ENCODE results near the gene RASAL3. TPM values are rescaled to one million over a fixed set of nuclear protein-coding genes. Genes with fewer than 3 reads are reported as not detected.

The RASAL3 gene
- total and polyA plus RNA-seq, 8 donors = 2.0 to 27.1 (median 2.7) TPM

DNA sequence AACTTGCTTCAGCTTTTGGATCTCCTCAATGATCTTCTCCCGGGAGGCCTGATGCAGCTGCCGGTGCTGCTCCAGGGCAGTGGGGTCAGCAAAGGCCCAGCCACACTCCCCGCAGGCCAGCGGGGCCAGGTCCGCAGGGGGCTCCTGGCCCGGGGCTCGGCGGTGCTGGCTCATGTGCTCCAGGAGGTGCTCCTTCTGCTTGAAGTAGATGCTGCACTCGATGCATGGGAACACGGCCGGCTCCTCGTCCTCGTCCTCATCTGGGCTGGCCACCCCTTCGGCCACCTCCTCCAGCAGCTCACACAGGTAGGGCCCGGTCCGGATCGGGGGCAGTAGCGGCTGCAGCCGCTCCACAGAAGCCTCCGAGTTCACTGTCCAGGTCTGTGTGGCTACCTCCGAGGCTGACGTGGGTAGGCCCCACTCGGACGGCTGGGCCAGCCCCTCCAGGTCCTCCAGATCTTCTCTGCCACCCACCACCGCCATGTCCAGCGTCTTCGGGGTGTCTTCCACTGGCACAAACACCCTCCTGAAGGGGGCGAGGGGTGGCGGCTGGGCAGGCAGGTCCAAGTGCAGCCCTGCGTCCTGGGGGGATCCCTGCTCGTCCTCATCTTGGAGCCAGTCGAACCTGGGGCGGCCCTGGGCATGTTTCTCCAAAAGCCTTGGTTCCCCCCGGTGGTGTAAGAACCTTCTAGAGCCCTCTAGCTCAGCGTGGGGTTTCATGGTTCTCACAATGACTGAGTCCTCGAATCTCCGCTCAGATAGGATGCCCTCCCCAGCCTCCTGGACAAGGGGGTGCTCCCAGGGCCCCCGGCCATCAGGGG is 24.3 kb downstream of the RASAL3 start:
- H3K4me3 ChIP-seq = no peak overlapping the region
- H3K27me3 ChIP-seq = no peaks in the 10 kb centered on the region
- H3K9me3 ChIP-seq = no peaks in the 10 kb centered on the region
- no peak overlapping the region for H3K27ac ChIP-seq
- H3K36me3 ChIP-seq = peaks cover 0 to 24% of the 10 kb centered on the region in 2 donors
- no peaks in the 10 kb centered on the region for H3K4me1 ChIP-seq
- TF ChIP-seq, protein P1, sequence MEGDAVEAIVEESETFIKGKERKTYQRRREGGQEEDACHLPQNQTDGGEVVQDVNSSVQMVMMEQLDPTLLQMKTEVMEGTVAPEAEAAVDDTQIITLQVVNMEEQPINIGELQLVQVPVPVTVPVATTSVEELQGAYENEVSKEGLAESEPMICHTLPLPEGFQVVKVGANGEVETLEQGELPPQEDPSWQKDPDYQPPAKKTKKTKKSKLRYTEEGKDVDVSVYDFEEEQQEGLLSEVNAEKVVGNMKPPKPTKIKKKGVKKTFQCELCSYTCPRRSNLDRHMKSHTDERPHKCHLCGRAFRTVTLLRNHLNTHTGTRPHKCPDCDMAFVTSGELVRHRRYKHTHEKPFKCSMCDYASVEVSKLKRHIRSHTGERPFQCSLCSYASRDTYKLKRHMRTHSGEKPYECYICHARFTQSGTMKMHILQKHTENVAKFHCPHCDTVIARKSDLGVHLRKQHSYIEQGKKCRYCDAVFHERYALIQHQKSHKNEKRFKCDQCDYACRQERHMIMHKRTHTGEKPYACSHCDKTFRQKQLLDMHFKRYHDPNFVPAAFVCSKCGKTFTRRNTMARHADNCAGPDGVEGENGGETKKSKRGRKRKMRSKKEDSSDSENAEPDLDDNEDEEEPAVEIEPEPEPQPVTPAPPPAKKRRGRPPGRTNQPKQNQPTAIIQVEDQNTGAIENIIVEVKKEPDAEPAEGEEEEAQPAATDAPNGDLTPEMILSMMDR (IDR thresholded peaks at IDR 0.05) = no peak
- intact Hi-C loops (cut with DNase I) = no loop called here
- DNase-seq (peak in 1 of 4 donors; percentile 70), ATAC-seq (no peak)

- Histone ChIP-seq H3K27ac (no peak overlapping the region), H3K4me1 (no peaks in the 10 kb centered on the region), H3K4me3 (no peak overlapping the region), H3K9me3 (no peaks in the 10 kb centered on the region), H3K36me3 (peaks cover 0 to 24% of the 10 kb centered on the region in 2 donors), H3K27me3 (no peaks in the 10 kb centered on the region)
- intact Hi-C loops (cut with DNase I) = no loop called here
- DNase-seq = peak in 1 of 4 donors; percentile 61
- TF ChIP-seq, protein P1 (IDR thresholded peaks at IDR 0.05) = no peak
- no peak for ATAC-seq
These were observed 25.1 kb downstream of the RASAL3 start for GRCh38 chr19:15439078-15439799.

DNA sequence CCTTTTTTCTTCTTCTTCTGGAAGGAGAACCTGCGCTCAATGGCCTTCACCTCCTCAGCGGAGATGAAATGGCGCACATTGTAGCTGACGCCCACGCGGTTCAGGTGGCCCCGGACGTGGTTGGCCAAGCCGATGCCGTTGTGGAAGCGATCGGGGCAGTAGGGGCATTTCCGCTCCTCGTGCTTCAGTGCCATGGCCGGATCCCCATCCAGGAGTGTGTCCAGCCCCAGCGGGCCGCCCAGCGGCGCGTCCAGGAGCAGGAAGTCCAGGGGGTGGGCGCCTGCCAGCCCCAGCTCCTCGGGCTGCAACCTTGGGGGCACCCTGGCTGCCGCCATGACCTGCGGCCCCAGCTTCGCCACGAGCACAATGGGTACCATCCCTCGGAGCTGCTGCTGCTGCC is 25.8 kb downstream of the RASAL3 start:
- H3K27ac ChIP-seq = no peak overlapping the region
- no peaks in the 10 kb centered on the region for H3K9me3 ChIP-seq
- DNase-seq (no peak), ATAC-seq (no peak)
- H3K4me3 ChIP-seq = no peak overlapping the region
- TF ChIP-seq, protein P1 (IDR thresholded peaks at IDR 0.05) = no peak
- H3K4me1 ChIP-seq = peaks cover under 1 to 4% of the 10 kb centered on the region in 2 donors
- intact Hi-C loops (cut with DNase I) = no loop called here
- no peaks in the 10 kb centered on the region for H3K27me3 ChIP-seq
- peaks cover 0 to 24% of the 10 kb centered on the region in 2 donors for H3K36me3 ChIP-seq

DNA sequence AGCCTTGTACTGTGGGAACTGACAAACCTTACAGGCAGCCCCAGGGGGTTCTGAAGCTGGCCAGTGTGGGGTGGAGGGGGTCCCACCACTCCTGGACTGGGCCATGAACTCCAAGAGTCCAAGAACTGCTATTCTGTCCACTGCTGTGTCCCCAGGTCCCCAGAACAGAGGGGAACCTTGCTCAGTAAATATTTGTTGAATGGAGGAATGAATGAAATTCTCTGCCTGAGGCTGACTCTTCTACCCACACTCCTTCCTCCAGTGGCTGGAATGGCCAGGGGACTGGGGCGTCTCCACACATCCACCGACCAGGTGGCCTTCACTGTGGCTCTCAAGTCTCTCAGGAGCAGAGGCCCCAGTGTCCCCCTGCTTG is 26.2 kb downstream of the RASAL3 start:
- H3K4me1 ChIP-seq = peaks cover 4 to 9% of the 10 kb centered on the region in 2 donors
- peaks cover 0 to 24% of the 10 kb centered on the region in 2 donors for H3K36me3 ChIP-seq
- peak in 1 of 4 donors; percentile 13 for DNase-seq
- H3K4me3 ChIP-seq = no peak overlapping the region
- no peak for ATAC-seq
- intact Hi-C loops (cut with DNase I) = no loop called here
- H3K9me3 ChIP-seq = no peaks in the 10 kb centered on the region
- H3K27ac ChIP-seq = no peak overlapping the region
- TF ChIP-seq, protein P1 (IDR thresholded peaks at IDR 0.05) = no peak
- no peaks in the 10 kb centered on the region for H3K27me3 ChIP-seq
